Epidermal melanocyte (primary cell): Measurements from ENCODE around the gene NUCB2.

Experiments used
- DNase-seq: peaks from one replicate; pipeline ENCODE4 v3.0.0; 2011; ENCODE audit warnings: low spot score; ENCODE audit not compliant: insufficient read length

Gene NUCB2

GRCh38 chr11:17331669-17332068 lies 55.1 kb downstream of the NUCB2 start:
- no peak for DNase-seq

GRCh38 chr11:17333799-17334586 lies 57.5 kb downstream of the NUCB2 start:
- DNase-seq: no peak

GRCh38 chr11:17343257-17343656 lies 66.7 kb downstream of the NUCB2 start:
- DNase-seq: no peak

GRCh38 chr11:17343907-17344306 lies 67.4 kb downstream of the NUCB2 start:
- DNase-seq: peak; percentile 21

GRCh38 chr11:17347676-17348075 lies 71.1 kb downstream of the NUCB2 start:
- DNase-seq: no peak

- no peak for DNase-seq
Measured at GRCh38 chr11:17350455-17351171, 74.1 kb downstream of the NUCB2 start.

GRCh38 chr11:17351172-17351509 lies 74.6 kb downstream of the NUCB2 start:
- no peak for DNase-seq

GRCh38 chr11:17351510-17352176 lies 75.1 kb downstream of the NUCB2 start, which contains the start of gene NCR3LG1:
TSS of gene NCR3LG1 (plus strand) at chr11:17351800. CDS start at chr11:17351970, 170 bp downstream.
- DNase-seq: no peak

- no peak for DNase-seq
Measured at GRCh38 chr11:17352950-17353820, 76.6 kb downstream of the NUCB2 start.

GRCh38 chr11:17353821-17354600 lies 77.5 kb downstream of the NUCB2 start:
- DNase-seq: no peak

- DNase-seq: peak; percentile 81
Measured at GRCh38 chr11:17354601-17354991, 78.1 kb downstream of the NUCB2 start.

- no peak for DNase-seq
Measured at GRCh38 chr11:17366495-17366894, 90.0 kb downstream of the NUCB2 start.

- no peak for DNase-seq
Measured at GRCh38 chr11:17368551-17368950, 92.0 kb downstream of the NUCB2 start.

- no peak for DNase-seq
Measured at GRCh38 chr11:17369094-17369493, 92.6 kb downstream of the NUCB2 start.

- no peak for DNase-seq
Measured at GRCh38 chr11:17369684-17370243, 93.2 kb downstream of the NUCB2 start.

- DNase-seq: no peak
Measured at GRCh38 chr11:17371614-17372013, 95.1 kb downstream of the NUCB2 start.

GRCh38 chr11:17375547-17375946 lies 99.0 kb downstream of the NUCB2 start:
- DNase-seq: no peak

- no peak for DNase-seq
Measured at GRCh38 chr11:17376493-17376892, 100.0 kb downstream of the NUCB2 start.

- no peak for DNase-seq
Measured at GRCh38 chr11:17378655-17379054, 102.1 kb downstream of the NUCB2 start.
